HepG2 (cell line): Measurements from ENCODE around the gene DLX5. TPM values are rescaled to one million over a fixed set of nuclear protein-coding genes. Genes with fewer than 3 reads are reported as not detected.

Source experiments
- ATRX ChIP-seq: sonication (generic); formaldehyde crosslinking; IDR thresholded peaks from 2 replicates; pipeline ENCODE4 v1.4.0; 2020; ENCODE audit warnings: missing genetic modification reagents, borderline replicate concordance
- CBX5 ChIP-seq: sonication (generic); formaldehyde crosslinking; IDR thresholded peaks from 2 replicates; pipeline ENCODE4 v1.4.0; 2020; ENCODE audit warnings: missing genetic modification reagents, borderline replicate concordance
- CC2D1A ChIP-seq: sonication (generic); formaldehyde crosslinking; IDR thresholded peaks from 2 replicates; pipeline ENCODE4 v1.8.1; 2023; ENCODE audit warnings: mild to moderate bottlenecking, missing genetic modification reagents
- CEBPB ChIP-seq: IDR thresholded peaks from 2 replicates; pipeline ENCODE4 v1.6.1; 2011; ENCODE audit warnings: low read depth, low read length, improper control_type of control experiment, borderline replicate concordance
- HOXA5 ChIP-seq: sonication (generic); formaldehyde crosslinking; IDR thresholded peaks from 2 replicates; pipeline ENCODE4 v1.4.0; 2020; ENCODE audit warnings: missing genetic modification reagents
- JARID2 ChIP-seq: sonication (generic); formaldehyde crosslinking; IDR thresholded peaks from 2 replicates; pipeline ENCODE4 v1.8.1; 2023; ENCODE audit warnings: missing genetic modification reagents, inconsistent platforms; ENCODE audit not compliant: insufficient replicate concordance
- KDM3A ChIP-seq: IDR thresholded peaks from 2 replicates; pipeline ENCODE4 v1.6.1; 2018; ENCODE audit warnings: low read depth, missing compliant biosample characterization
- NFAT5 ChIP-seq: sonication (generic); formaldehyde crosslinking; IDR thresholded peaks from 2 replicates; pipeline ENCODE4 v1.4.0; 2020; ENCODE audit warnings: missing genetic modification reagents
- NFRKB ChIP-seq: fragments of 450-650 bp; IDR thresholded peaks from 2 replicates; pipeline ENCODE4 v1.6.1; 2017
- RBAK ChIP-seq: sonication (generic); formaldehyde crosslinking; IDR thresholded peaks from 2 replicates; pipeline ENCODE4 v1.5.1; 2020; ENCODE audit warnings: mild to moderate bottlenecking, missing genetic modification reagents
- SP140L ChIP-seq: sonication (generic); formaldehyde crosslinking; IDR thresholded peaks from 2 replicates; pipeline ENCODE4 v1.4.0; 2020; ENCODE audit warnings: missing genetic modification reagents, borderline replicate concordance
- SP5 ChIP-seq: IDR thresholded peaks from 2 replicates; pipeline ENCODE4 v1.6.1; 2016; ENCODE audit warnings: low read depth, borderline replicate concordance
- ZBTB34 ChIP-seq: sonication (generic); formaldehyde crosslinking; IDR thresholded peaks from 2 replicates; pipeline ENCODE4 v1.8.0; 2022; ENCODE audit warnings: mild to moderate bottlenecking, missing genetic modification reagents
- ZFP41 ChIP-seq: sonication (generic); formaldehyde crosslinking; IDR thresholded peaks from 2 replicates; pipeline ENCODE4 v1.4.0; 2020; ENCODE audit warnings: mild to moderate bottlenecking, missing genetic modification reagents, borderline replicate concordance
- ZFYVE20 ChIP-seq: sonication (generic); formaldehyde crosslinking; IDR thresholded peaks from 2 replicates; pipeline ENCODE4 v1.8.0; 2023; ENCODE audit warnings: low read depth, mild to moderate bottlenecking, moderate library complexity, missing genetic modification reagents, borderline replicate concordance
- ZMAT3 ChIP-seq: sonication (generic); formaldehyde crosslinking; conservative IDR thresholded peaks from 2 replicates; pipeline ENCODE4 v1.7.0; 2021; ENCODE audit warnings: missing genetic modification reagents
- ZNF10 ChIP-seq: sonication (generic); formaldehyde crosslinking; IDR thresholded peaks from 2 replicates; pipeline ENCODE4 v1.4.0; 2020; ENCODE audit warnings: mild to moderate bottlenecking, low read depth, missing genetic modification reagents, borderline replicate concordance
- ZNF549 ChIP-seq: sonication (generic); formaldehyde crosslinking; IDR thresholded peaks from 2 replicates; pipeline ENCODE4 v1.5.0; 2020; ENCODE audit warnings: missing genetic modification reagents
- ZNF839 ChIP-seq: sonication (generic); formaldehyde crosslinking; IDR thresholded peaks from 2 replicates; pipeline ENCODE4 v1.4.0; 2020; ENCODE audit warnings: missing genetic modification reagents, mild to moderate bottlenecking, borderline replicate concordance
- polyA plus RNA-seq, 8 experiments: library from polyadenylated mRNA; depleted of rRNA in 3 of 8; stranded (reverse) in 7 of 8; unstranded in 1 of 8; fragments of >200 nt; fragmentation: Illumina TruSeq in 4 of 8; extraction: Trizol in 4 of 8; gene quantifications; 2 replicates each; pipeline versions ENCODE4 v1.2.1 to v1.2.3, GENCODE V29; 2011 to 2016; ENCODE audit warnings: low read depth in 4 of 8, missing spikeins in 1 of 8, mixed read lengths in 1 of 8; ENCODE audit not compliant: insufficient read depth in 1 of 8
- total RNA-seq, 5 experiments: library from RNA; depleted of rRNA; stranded (reverse); fragments of >200 nt; fragmentation: Illumina TruSeq; extraction: Trizol; gene quantifications; 2 replicates each; pipeline ENCODE4 v1.2.3, GENCODE V29; 2016; ENCODE audit warnings: low read depth in 1 of 5
- TF ChIP-seq, protein P1 (sequence below): fragments of 450-650 bp; IDR thresholded peaks from 2 replicates; pipeline ENCODE4 v1.6.1; 2017

DLX5 gene
- total and polyA plus RNA-seq, 2 of the 13 experiments (the other 11 are each of a cell fraction or from before 2014, with no cell fraction given): not detected

- TF ChIP-seq NFRKB (no peak), CBX5 (CRISPR knock-in tag) (no peak), ATRX (CRISPR knock-in tag) (no peak), ZNF549 (no peak), KDM3A (CRISPR knock-in tag) (peak; percentile 37; the same call in 1 of the 2 replicates), ZMAT3 (no peak), SP140L (CRISPR knock-in tag) (no peak), JARID2 (CRISPR knock-in tag) (no peak), RBAK (no peak), ZBTB34 (CRISPR knock-in tag) (no peak), ZFYVE20 (CRISPR knock-in tag) (no peak), SP5 (CRISPR knock-in tag) (no peak), CEBPB (peak; percentile 78; the same call in 1 of the 2 replicates), ZNF10 (CRISPR knock-in tag) (no peak), ZFP41 (CRISPR knock-in tag) (no peak), HOXA5 (CRISPR knock-in tag) (no peak), ZNF839 (0 out of 2 replicates have a peak, but pooled peaks have one; percentile 43), NFAT5 (CRISPR knock-in tag) (no peak), CC2D1A (no peak)
- TF ChIP-seq, protein P1, sequence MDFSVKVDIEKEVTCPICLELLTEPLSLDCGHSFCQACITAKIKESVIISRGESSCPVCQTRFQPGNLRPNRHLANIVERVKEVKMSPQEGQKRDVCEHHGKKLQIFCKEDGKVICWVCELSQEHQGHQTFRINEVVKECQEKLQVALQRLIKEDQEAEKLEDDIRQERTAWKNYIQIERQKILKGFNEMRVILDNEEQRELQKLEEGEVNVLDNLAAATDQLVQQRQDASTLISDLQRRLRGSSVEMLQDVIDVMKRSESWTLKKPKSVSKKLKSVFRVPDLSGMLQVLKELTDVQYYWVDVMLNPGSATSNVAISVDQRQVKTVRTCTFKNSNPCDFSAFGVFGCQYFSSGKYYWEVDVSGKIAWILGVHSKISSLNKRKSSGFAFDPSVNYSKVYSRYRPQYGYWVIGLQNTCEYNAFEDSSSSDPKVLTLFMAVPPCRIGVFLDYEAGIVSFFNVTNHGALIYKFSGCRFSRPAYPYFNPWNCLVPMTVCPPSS: no peak
These were observed 3.0 kb upstream of the DLX5 start (continued) for GRCh38 chr7:97027427-97028234.
